Measurements from ENCODE around the gene VWC2L. TPM values are rescaled to one million over a fixed set of nuclear protein-coding genes. Genes with fewer than 3 reads are reported as not detected.

The VWC2L gene
- total and polyA plus RNA-seq, 2 of the 8 experiments (the other 6 are each of a cell fraction or from before 2014, with no cell fraction given) = not detected

- Histone ChIP-seq H3K14ac (ENCODE audit: insufficient read length) (no peak overlapping the region), H3K27ac (ENCODE audit: low read depth, low read length) (no peak overlapping the region), H3K4me1 (replicated peaks in 1 of 4; ENCODE audit: control insufficient read depth in 3 of 4, insufficient read depth in 4 of 4, low read length in 3 of 4) (no peaks in the 10 kb centered on the region), H3K27me3 (replicated peaks in 1 of 4; ENCODE audit: control insufficient read depth in 3 of 4, extremely low read depth in 1 of 4, insufficient read depth in 3 of 4, low read length in 3 of 4) (no peaks in the 10 kb centered on the region), H2BK120ac (replicated peaks; ENCODE audit: low read depth, low read length) (no peak overlapping the region), H4K91ac (replicated peaks; ENCODE audit: insufficient read length, low read length) (no peak overlapping the region), H3K9ac (replicated peaks in 1 of 4; ENCODE audit: extremely low read depth in 1 of 4, low read depth in 3 of 4, low read length in 3 of 4) (no peak overlapping the region), H2AFZ (ENCODE audit: low read length) (no peak overlapping the region), H3K56ac (replicated peaks; ENCODE audit: insufficient read length, low read depth, low read length) (no peak overlapping the region), H3K79me2 (ENCODE audit: control insufficient read depth in 1 of 2, insufficient read depth in 2 of 2, low read length in 2 of 2) (no peaks in the 10 kb centered on the region), H3K79me1 (ENCODE audit: low read depth, low read length) (no peaks in the 10 kb centered on the region), H3K4me2 (ENCODE audit: insufficient read depth in 1 of 2, low read depth in 2 of 2, low read length in 2 of 2) (no peak overlapping the region), H3K4ac (replicated peaks; ENCODE audit: insufficient read length, low read depth, low read length) (no peak overlapping the region), H4K8ac (ENCODE audit: extremely low read depth, insufficient read depth, low read length) (no peak overlapping the region), H2BK15ac (ENCODE audit: low read length) (no peak overlapping the region), H2BK5ac (ENCODE audit: low read depth, low read length) (no peak overlapping the region), H3K9me3 (ENCODE audit: insufficient read depth in 2 of 2, low read depth in 1 of 2, low read length in 1 of 2) (no peaks in the 10 kb centered on the region), H2BK12ac (ENCODE audit: low read depth, low read length) (no peak overlapping the region), H3K4me3 (ENCODE audit: extremely low read depth in 1 of 4, insufficient read depth in 2 of 4, low read depth in 3 of 4, low read length in 4 of 4) (no peak overlapping the region), H3K23me2 (ENCODE audit: low read depth, low read length) (no peaks in the 10 kb centered on the region), H3K36me3 (ENCODE audit: control insufficient read depth in 2 of 4, insufficient read depth in 4 of 4, low read length in 3 of 4) (no peaks in the 10 kb centered on the region), H2AK5ac (ENCODE audit: low read depth, low read length) (no peak overlapping the region), H3K23ac (ENCODE audit: insufficient read length) (no peak overlapping the region), H3K18ac (ENCODE audit: extremely low read depth, low read length) (no peak overlapping the region), H4K5ac (ENCODE audit: insufficient read length, low read depth, low read length) (no peak overlapping the region), H4K20me1 (replicated peaks in 1 of 2; ENCODE audit: control insufficient read depth in 1 of 2, insufficient read depth in 2 of 2, low read length in 2 of 2) (no peaks in the 10 kb centered on the region), H2BK20ac (ENCODE audit: low read length) (no peak overlapping the region)
- CTCF ChIA-PET (ENCODE audit: partially characterized antibody) = interaction anchor here (2.4 kb wide), 1 partner anchor 10 kb away, joined by 11 read pairs; no protein-coding TSS in a partner anchor
- POLR2A ChIA-PET (ENCODE audit: partially characterized antibody) = no interaction called here
- FAIRE-seq (no peak), DNase-seq (ENCODE audit: low read depth in 1 of 2, low spot score in 2 of 2) (no peak)
- 95% methylated on average over 6 of the region's 6 CpGs; no CpG with 5 or more reads in 1 of the 2 experiments for WGBS, 2 experiments (ENCODE audit: extremely low coverage in 1 of 2, insufficient coverage in 1 of 2, insufficient read length in 1 of 2, insufficient replicate concordance in 2 of 2, low coverage in 1 of 2, low lambda C conversion rate in 2 of 2, missing lambda C conversion rate in 1 of 2)
- no peak for TF ChIP-seq MAFK (IDR thresholded peaks at IDR 0.05; ENCODE audit: low read depth, low read length)
- TF ChIP-seq SIX5 (IDR thresholded peaks at IDR 0.05; ENCODE audit: low read depth, low read length) = no peak
- TF ChIP-seq EP300 (IDR thresholded peaks at IDR 0.05; ENCODE audit: borderline replicate concordance in 1 of 2, low read depth in 2 of 2, low read length in 2 of 2) = no peak
- no peak for TF ChIP-seq CREB1 (IDR thresholded peaks at IDR 0.05)
- no peak for TF ChIP-seq HDAC6 (IDR thresholded peaks at IDR 0.05; ENCODE audit: low read depth, low read length)
- no peak for TF ChIP-seq SP2 (IDR thresholded peaks at IDR 0.05; ENCODE audit: low read length)
- TF ChIP-seq BRCA1 (IDR thresholded peaks at IDR 0.05; ENCODE audit: low read depth, low read length) = no peak
- no peak for TF ChIP-seq TCF12 (IDR thresholded peaks at IDR 0.05; ENCODE audit: low read depth, low read length)
- no peak for TF ChIP-seq NRF1 (IDR thresholded peaks at IDR 0.05; ENCODE audit: low read depth, low read length)
- TF ChIP-seq ASH2L (IDR thresholded peaks at IDR 0.05; ENCODE audit: low read length) = no peak
- TF ChIP-seq TAF1 (IDR thresholded peaks at IDR 0.05; ENCODE audit: low read depth, low read length) = no peak
- no peak for TF ChIP-seq CHD2 (IDR thresholded peaks at IDR 0.05; ENCODE audit: low read length)
- TF ChIP-seq RFX5 (IDR thresholded peaks at IDR 0.05; ENCODE audit: borderline replicate concordance, low read depth, low read length) = no peak
- no peak for TF ChIP-seq CBX8 (IDR thresholded peaks at IDR 0.05; ENCODE audit: borderline replicate concordance, low read depth, low read length)
- no peak for TF ChIP-seq KDM5A (IDR thresholded peaks at IDR 0.05; ENCODE audit: low read length)
- TF ChIP-seq CBX5 (IDR thresholded peaks at IDR 0.05; ENCODE audit: low read depth, low read length) = no peak
- no peak for TF ChIP-seq EGR1 (IDR thresholded peaks at IDR 0.05; ENCODE audit: borderline replicate concordance, low read depth, low read length)
Measured at GRCh38 chr2:214577769-214578168, 166.9 kb downstream of the VWC2L start.

All from H1 (cell line).